Coronary artery (tissue), 2 donors: ENCODE data around the gene RSPH10B2.
"Not testable (repeated sequence)": the region's sequence is repeated elsewhere in the genome, so short reads cannot be mapped to it uniquely, and the experiment has no call there.

ENCODE experiments used
- DNase-seq: peaks from one replicate; pipeline ENCODE4 v3.0.0-alpha.2; 2017; ENCODE audit warnings: low spot score
- H3K27ac ChIP-seq, 2 donors: fragments of 200-600 bp; sonication (generic); one replicate each; pipeline ENCODE4 v1.5.1; 2016 to 2019
- H3K4me3 ChIP-seq: fragments of 200-600 bp; sonication (generic); 2 replicates; pipeline ENCODE4 v1.5.1; 2016; ENCODE audit warnings: mild to moderate bottlenecking, moderate library complexity
- TF ChIP-seq, protein P1 (sequence below): fragments of 200-600 bp; sonication (generic); IDR thresholded peaks from one replicate; pipeline ENCODE4 v1.5.1; 2019; ENCODE audit warnings: antibody characterized with exemption

Gene RSPH10B2

GRCh38 chr7:6725003-6725402 lies 28.9 kb upstream of the RSPH10B2 start:
- TF ChIP-seq, protein P1, sequence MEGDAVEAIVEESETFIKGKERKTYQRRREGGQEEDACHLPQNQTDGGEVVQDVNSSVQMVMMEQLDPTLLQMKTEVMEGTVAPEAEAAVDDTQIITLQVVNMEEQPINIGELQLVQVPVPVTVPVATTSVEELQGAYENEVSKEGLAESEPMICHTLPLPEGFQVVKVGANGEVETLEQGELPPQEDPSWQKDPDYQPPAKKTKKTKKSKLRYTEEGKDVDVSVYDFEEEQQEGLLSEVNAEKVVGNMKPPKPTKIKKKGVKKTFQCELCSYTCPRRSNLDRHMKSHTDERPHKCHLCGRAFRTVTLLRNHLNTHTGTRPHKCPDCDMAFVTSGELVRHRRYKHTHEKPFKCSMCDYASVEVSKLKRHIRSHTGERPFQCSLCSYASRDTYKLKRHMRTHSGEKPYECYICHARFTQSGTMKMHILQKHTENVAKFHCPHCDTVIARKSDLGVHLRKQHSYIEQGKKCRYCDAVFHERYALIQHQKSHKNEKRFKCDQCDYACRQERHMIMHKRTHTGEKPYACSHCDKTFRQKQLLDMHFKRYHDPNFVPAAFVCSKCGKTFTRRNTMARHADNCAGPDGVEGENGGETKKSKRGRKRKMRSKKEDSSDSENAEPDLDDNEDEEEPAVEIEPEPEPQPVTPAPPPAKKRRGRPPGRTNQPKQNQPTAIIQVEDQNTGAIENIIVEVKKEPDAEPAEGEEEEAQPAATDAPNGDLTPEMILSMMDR = no peak
- Histone ChIP-seq H3K27ac (no peak overlapping the region), H3K4me3 (no peak overlapping the region)
- no peak for DNase-seq

DNA sequence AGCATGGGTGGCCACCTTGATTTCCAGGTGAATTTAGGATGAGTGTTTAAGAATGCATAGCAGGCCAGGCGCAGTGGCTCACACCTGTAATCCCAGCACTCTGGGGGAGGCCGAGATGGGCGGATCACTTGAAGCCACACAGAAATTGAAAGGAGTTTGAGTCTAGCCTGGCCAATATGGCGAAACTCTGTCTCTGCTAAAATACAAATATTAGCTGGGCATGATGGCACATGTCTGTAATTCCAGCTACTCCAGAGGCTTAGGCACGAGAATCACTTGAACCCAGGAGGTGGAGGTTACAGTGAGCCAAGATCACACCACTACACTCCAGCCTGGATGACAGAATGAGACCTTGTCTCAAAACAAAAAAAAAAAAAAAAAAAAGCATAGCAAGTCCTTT lies 27.6 kb upstream of the RSPH10B2 start:
- H3K4me3 ChIP-seq, DNase-seq, H3K27ac ChIP-seq: not testable (repeated sequence)

DNA sequence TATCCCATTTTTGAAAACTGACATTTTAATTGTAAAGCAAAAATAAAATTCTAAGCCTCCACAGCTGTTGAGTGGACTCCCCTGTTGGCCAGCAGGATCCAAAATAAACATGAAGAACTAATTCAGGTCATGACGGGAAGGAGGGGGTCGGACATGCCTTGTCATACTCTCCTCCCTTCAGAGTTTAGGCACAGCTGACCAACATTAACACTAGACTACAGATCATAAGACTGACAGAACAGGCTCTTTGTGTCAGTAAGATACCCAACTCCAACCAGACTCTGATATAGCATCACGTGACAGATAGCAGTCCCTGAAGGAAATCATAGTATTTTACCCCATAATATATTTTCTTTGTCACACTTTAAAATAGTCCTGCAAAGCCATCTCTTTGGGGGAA lies 26.2 kb upstream of the RSPH10B2 start:
- no peak overlapping the region for H3K4me3 ChIP-seq
- DNase-seq = no peak
- TF ChIP-seq, protein P1 = no peak
- no peak overlapping the region for H3K27ac ChIP-seq

DNA sequence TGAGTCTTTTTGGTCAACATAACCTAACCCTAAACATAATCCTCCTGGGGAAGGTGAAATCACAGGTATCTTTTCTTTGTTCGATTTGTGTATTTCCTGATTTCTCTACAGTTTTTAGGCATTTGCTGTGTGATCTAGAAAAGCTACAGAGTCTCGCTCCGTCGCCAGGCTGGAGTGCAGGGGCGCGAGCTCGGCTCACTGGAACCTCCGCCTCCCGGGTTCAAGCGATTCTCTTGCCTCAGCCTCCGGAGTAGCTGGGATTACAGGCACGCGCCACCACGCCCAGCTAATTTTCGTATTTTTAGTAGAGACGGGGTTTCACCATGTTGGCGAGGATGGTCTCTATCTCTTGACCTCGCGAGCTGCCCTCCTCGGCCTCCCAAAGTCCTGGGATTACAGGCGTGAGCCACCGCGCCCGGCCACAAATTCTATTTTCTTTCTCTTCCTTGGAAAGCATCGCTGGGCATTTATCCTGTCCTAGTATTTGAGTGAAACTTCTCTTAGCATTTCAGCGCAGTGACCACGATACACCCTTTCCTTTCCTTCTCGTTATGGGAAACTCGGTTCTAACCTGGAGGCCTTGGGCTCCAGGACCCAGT lies 24.9 kb upstream of the RSPH10B2 start:
- H3K4me3 ChIP-seq = peak overlapping the region; percentile 90
- not testable (repeated sequence) for DNase-seq
- peak overlapping the region; percentile 84 to 86 for H3K27ac ChIP-seq

DNA sequence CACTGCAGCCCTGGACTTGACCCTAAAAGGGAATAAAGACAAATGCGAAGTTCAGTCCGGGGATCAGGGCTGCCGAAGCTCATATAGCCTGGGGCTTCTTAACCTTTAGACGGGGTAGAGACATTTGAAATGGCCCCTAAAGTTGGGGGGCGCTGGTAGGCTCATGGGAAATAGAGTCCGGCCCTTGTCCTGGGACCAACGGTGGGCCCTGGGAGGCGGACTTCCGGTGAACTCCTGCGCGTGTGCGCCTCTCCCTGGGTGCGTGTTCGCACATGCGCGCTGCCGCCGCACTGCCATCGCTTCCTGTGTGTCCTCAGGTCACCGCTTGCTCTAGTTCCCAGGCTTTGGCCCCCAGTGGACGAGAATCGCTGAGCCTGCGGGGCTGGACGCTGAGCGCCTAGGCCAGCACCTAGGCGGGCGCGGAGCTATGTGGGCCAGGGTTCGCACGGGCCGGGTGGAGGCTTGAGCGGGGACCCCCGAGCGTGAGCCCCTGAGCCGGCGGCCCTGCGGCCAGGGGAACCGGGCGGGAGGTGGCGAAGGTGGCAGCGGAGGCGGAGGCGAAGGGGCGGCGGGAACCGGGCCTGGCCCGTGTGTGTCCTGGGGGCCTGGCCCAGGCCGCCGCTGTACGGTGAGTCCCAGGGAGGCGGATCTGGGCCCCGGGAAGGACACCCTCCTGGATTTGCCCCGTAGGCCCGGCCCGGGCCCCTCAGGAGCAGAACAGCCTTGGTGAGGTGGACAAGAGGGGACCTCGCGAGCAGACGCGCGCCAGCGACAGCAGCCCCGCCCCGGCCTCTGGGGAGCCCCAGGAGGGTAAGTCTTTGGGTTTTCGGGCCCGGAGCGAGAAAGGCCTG lies 24.2 kb upstream of the RSPH10B2 start:
- TF ChIP-seq, protein P1 = no peak

DNA sequence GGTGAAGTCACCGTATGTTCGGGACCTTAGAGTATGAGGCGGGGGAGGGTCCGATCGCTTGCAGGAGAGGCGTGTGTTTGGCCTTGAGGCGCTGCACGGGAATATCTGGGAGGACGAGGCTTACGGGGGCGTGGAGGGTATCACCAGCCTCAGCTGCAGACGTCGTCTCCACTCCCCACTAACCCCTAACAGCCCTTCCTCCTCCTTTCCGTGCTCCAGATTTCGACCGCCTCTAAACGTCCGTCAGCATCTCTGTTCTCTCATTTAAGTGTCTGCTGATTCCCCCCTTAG lies 23.6 kb upstream of the RSPH10B2 start:
- TF ChIP-seq, protein P1 = no peak
- Histone ChIP-seq H3K27ac (peak overlapping the region; percentile 84 to 86), H3K4me3 (peak overlapping the region; percentile 90)
- DNase-seq = no peak

More for the DNA sequence above, 24.2 kb upstream of the RSPH10B2 start:
- DNase-seq = peak; percentile 94
- H3K4me3 ChIP-seq = peak overlapping the region; percentile 90
- H3K27ac ChIP-seq = peak overlapping the region; percentile 84 to 86

DNA sequence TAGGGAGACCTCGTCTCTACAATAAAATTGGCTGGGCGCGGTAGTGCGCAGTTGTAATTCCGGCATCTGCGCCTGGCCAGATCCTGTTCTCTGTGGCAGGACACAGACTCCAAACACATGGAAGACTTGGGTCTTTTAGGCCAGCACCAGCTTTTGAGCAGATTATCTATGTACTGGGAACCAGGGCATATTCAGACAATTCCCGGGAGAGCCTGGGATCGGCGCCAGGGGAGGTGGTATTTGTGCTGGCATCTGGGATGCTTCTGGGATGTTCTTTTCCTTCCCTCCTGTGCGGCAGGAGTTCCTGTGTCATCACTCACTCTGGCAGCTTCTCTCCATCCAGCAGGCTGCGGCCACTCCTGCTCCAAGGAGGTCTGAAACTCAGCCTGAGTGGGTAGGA lies 15.5 kb upstream of the RSPH10B2 start:
- not testable (repeated sequence) for H3K27ac ChIP-seq, DNase-seq, H3K4me3 ChIP-seq

DNA sequence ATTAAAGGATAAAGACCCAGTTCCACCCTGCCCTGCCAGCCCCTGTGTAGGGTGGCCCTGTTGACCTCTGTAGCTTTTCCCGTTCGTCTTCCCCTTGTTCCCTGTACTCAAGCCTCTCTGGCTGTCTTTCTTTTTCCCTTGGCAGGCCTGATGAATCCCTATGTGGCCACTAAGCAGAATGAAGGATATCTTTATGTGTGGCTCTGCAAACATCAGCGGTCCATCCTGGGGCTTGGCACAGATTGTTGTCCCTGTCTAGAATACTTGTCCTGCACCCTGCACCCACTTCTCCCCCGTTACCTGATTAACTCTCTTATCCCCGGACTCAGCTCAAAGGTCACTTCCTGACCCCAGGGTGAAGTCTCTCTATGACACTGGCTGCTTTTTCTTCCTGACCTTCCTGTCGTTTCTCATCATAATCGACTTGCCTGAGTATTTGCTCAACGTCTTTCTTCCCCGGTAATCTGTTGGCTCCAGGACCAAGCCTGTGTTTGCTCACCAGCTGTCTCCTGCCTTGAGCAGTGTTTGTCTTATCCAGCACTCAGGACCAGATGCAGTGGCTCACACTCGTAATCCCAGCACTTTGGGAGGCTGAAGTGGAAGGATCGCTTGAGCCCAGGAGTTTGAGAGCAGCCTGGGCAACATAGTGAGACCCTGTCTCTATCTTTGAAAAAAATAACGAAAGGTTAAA lies 9.3 kb upstream of the RSPH10B2 start:
- H3K27ac ChIP-seq, DNase-seq, H3K4me3 ChIP-seq: not testable (repeated sequence)

DNA sequence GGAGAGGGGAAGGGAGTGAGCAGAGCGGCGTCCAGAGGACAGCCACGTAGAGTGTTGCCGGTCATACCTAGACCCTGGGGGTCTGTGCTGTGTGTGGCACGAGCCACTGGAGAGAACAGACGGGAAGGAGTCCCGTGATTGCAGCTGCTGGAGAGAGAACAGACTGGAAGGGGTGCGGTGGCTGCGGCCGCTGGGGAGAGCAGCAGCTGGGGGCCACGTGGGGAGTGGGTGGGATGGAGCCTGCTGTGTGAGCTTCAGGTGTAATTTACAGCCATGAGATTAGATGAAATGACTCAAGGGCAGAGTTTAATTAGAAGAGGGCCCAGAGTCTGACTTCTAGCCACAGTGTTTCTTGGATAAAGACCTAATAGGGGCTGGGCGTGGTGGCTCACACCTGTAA lies 4.6 kb upstream of the RSPH10B2 start:
- DNase-seq, H3K4me3 ChIP-seq, H3K27ac ChIP-seq: not testable (repeated sequence)

DNA sequence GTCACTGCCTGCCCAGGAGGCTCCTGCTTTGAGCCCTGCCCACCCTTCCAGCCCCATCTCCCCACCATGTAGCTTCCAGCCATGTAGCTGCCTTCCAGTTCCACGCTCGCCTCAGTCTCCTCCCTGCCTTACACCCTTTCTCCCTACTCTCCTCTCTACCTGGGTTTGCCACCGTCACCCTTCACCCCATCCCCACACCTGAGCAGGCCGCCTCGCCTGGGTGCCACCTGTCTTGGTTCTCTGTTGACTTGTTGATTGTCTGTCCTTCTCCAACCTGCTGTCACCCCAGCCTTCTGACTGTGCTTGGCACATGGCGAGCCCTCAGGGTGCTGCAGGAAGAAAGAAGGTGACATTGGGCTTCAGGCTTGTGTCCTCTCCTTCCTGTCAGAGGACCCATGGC lies 3.7 kb upstream of the RSPH10B2 start:
- H3K27ac ChIP-seq, DNase-seq, H3K4me3 ChIP-seq: not testable (repeated sequence)

GRCh38 chr7:6761186-6761585 lies 7.3 kb downstream of the RSPH10B2 start:
- not testable (repeated sequence) for H3K4me3 ChIP-seq, DNase-seq, H3K27ac ChIP-seq

DNA sequence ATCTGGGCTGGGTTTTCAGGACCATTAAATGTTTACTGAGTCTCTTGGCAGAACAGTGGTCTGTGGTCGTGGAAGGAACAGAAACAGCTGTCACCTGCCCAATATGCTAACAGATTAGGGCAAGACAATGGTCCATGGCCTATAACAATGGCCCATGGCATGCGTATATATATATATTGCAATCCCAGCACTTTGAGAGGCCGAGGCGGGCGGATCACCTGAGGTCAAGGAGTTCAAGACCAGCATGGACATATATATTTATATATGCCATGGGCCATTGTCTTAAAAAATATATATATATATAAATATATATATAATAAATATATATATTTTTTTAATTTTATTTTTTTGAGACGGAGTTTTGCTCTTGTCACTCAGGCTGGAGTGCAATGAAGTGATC lies 27.7 kb downstream of the RSPH10B2 start:
- H3K4me3 ChIP-seq = not testable (repeated sequence)

GRCh38 chr7:6789353-6789752 lies 35.5 kb downstream of the RSPH10B2 start:
- H3K4me3 ChIP-seq, H3K27ac ChIP-seq, DNase-seq: not testable (repeated sequence)

More for the DNA sequence above, 27.7 kb downstream of the RSPH10B2 start:
- H3K27ac ChIP-seq, DNase-seq: not testable (repeated sequence)
